Endothelial cell of umbilical vein (primary cell): Measurements from ENCODE around the gene NEB. TPM values are rescaled to one million over a fixed set of nuclear protein-coding genes. Genes with fewer than 3 reads are reported as not detected.

Experiments
- BruUV-seq: library from RNA; stranded (reverse); fragments of 400-500 nt; replicated peaks from 2 replicates; lab custom pipeline; 2021; lab: Mats Ljungman, UMichigan
- CTCF ChIA-PET: fragments of 300-600, 350-600 bp; sonication (Branson Sonifier 250); formaldehyde crosslinking; loops from one replicate; lab custom pipeline; 2021; ENCODE audit warnings: antibody characterized with exemption, inconsistent platforms; lab: Charles Lee
- POLR2A ChIA-PET: fragments of 300-600, 350-600 bp; sonication (Branson Sonifier 250); formaldehyde crosslinking; loops from one replicate; lab custom pipeline; 2021; ENCODE audit warnings: antibody characterized with exemption, inconsistent platforms; lab: Charles Lee
- DNase-seq: peaks from one replicate; pipeline ENCODE4 v3.0.0-alpha.2; 2011; ENCODE audit warnings: low read depth, low spot score
- FAIRE-seq: peaks from 2 replicates; lab custom pipeline; 2011; peaks lifted over from hg19 to GRCh38; lab: Jason Lieb, UNC
- H2AFZ ChIP-seq: 2 replicates; pipeline ENCODE4 v1.6.0; 2012; ENCODE audit warnings: low read depth, low read length, control low read depth, inconsistent platforms
- H3K27ac ChIP-seq: 2 replicates; pipeline ENCODE4 v1.5.1; 2011; ENCODE audit warnings: low read depth, mild to moderate bottlenecking, control low read depth, low read length, moderate library complexity; ENCODE audit not compliant: insufficient read depth
- H3K27me3 ChIP-seq, 2 experiments: 2 replicates each; pipeline versions ENCODE4 v1.6.0 to v1.6.1; 2011; ENCODE audit warnings: low read length in 2 of 2, mixed read lengths in 1 of 2; ENCODE audit not compliant: control insufficient read depth in 2 of 2, insufficient read depth in 2 of 2
- H3K36me3 ChIP-seq, 2 experiments: 2 replicates in 1 of 2; 3 replicates in 1 of 2; pipeline ENCODE4 v1.5.1; 2011; ENCODE audit warnings: low read length in 2 of 2, mild to moderate bottlenecking in 1 of 2, moderate library complexity in 1 of 2; ENCODE audit not compliant: control insufficient read depth in 2 of 2, insufficient read depth in 2 of 2; ENCODE audit errors: extremely low read depth in 1 of 2
- H3K4me1 ChIP-seq: 3 replicates; pipeline ENCODE4 v1.5.1; 2011; ENCODE audit warnings: mild to moderate bottlenecking, low read length; ENCODE audit not compliant: control insufficient read depth, insufficient read depth; ENCODE audit errors: extremely low read depth
- H3K4me2 ChIP-seq: 2 replicates; pipeline ENCODE4 v1.6.1; 2011; ENCODE audit warnings: low read length, control low read depth, mixed read lengths; ENCODE audit not compliant: insufficient read depth
- H3K4me3 ChIP-seq, 3 experiments: fragments of 200-600 bp in 1 of 3; sonication (generic), shearing (Covaris generic) in 1 of 3; replicated peaks in 1 of 3; 2 replicates each; pipeline ENCODE4 v1.5.1; 2011 to 2016; ENCODE audit warnings: control low read depth in 3 of 3, low read length in 3 of 3, mild to moderate bottlenecking in 2 of 3, inconsistent platforms in 1 of 3, low read depth in 1 of 3, moderate library complexity in 1 of 3; ENCODE audit not compliant: insufficient read depth in 1 of 3
- H3K79me2 ChIP-seq: 2 replicates; pipeline ENCODE4 v1.6.0; 2012; ENCODE audit warnings: low read length, inconsistent platforms; ENCODE audit not compliant: control insufficient read depth, insufficient read depth
- H3K9ac ChIP-seq: replicated peaks from 2 replicates; pipeline ENCODE3; 2011; ENCODE audit warnings: low read length, control low read depth; ENCODE audit not compliant: insufficient read depth; ENCODE audit errors: extremely low read depth
- H3K9me1 ChIP-seq: replicated peaks from 3 replicates; pipeline ENCODE4 v1.6.0; 2011; ENCODE audit warnings: mild to moderate bottlenecking, low read length; ENCODE audit not compliant: control insufficient read depth, insufficient read depth; ENCODE audit errors: extremely low read depth
- H3K9me3 ChIP-seq: replicated peaks from 2 replicates; pipeline ENCODE4 v1.5.1; 2012; ENCODE audit warnings: low read length, inconsistent platforms; ENCODE audit not compliant: control insufficient read depth, insufficient read depth
- H4K20me1 ChIP-seq: replicated peaks from 2 replicates; pipeline ENCODE3; 2011; ENCODE audit warnings: mild to moderate bottlenecking, low read length; ENCODE audit not compliant: control insufficient read depth, insufficient read depth; ENCODE audit errors: extremely low read depth
- CTCF ChIP-seq, 2 donors: IDR thresholded peaks; 1 replicate in 1 of 2; 2 replicates in 1 of 2; pipeline ENCODE4 v1.5.1; 2011; ENCODE audit warnings: low read length in 2 of 2, mild to moderate bottlenecking in 2 of 2, moderate library complexity in 2 of 2, control low read depth in 1 of 2, inconsistent platforms in 1 of 2, low read depth in 1 of 2; ENCODE audit not compliant: insufficient read depth in 1 of 2; ENCODE audit errors: extremely low read depth in 1 of 2
- EZH2 ChIP-seq: IDR thresholded peaks from 2 replicates; pipeline ENCODE4 v1.6.1; 2012; ENCODE audit warnings: borderline replicate concordance, low read depth, mild to moderate bottlenecking, moderate library complexity, low read length, inconsistent platforms; ENCODE audit not compliant: severe bottlenecking
- GATA2 ChIP-seq: IDR thresholded peaks from 2 replicates; pipeline ENCODE4 v1.7.0; 2011; ENCODE audit warnings: low read depth, mild to moderate bottlenecking, moderate library complexity, mixed read lengths, low read length; ENCODE audit not compliant: insufficient read length, insufficient read depth
- MAX ChIP-seq: IDR thresholded peaks from 2 replicates; pipeline ENCODE4 v1.6.1; 2011; ENCODE audit not compliant: insufficient read depth, insufficient read length
- POLR2A ChIP-seq: IDR thresholded peaks from 2 replicates; pipeline ENCODE4 v1.6.1; 2012; ENCODE audit warnings: low read depth, mild to moderate bottlenecking, control low read depth, low read length
- POLR2AphosphoS5 ChIP-seq: IDR thresholded peaks from 2 replicates; pipeline ENCODE4 v1.6.1; 2012; ENCODE audit warnings: low read depth, mild to moderate bottlenecking, control low read depth, low read length, moderate library complexity; ENCODE audit not compliant: insufficient read depth
- dilution Hi-C: fragments of 300-500 bp; cut with MboI; formaldehyde crosslinking; loops from one replicate; pipeline ENCODE4 v1.15.0; 2019; ENCODE audit warnings: low sequenced_read_pairs; ENCODE audit not compliant: extremely low pct_ligation_motif_present
- intact Hi-C: fragments of 100-400 bp; cut with micrococcal nuclease; formaldehyde crosslinking; loops from one replicate; pipeline ENCODE4 v1.10.0; 2022
- polyA plus RNA-seq, 4 experiments: library from polyadenylated mRNA; depleted of rRNA in 3 of 4; stranded (reverse) in 3 of 4; unstranded in 1 of 4; fragments of >200 nt; gene quantifications; 2 replicates each; pipeline versions ENCODE4 v1.2.1 to v1.2.3, GENCODE V29; 2011 to 2012; ENCODE audit warnings: missing spikeins in 1 of 4
- total RNA-seq: library from RNA; stranded (reverse); gene quantifications from 2 replicates; pipeline ENCODE4 v1.2.3, GENCODE V29; 2021

Gene NEB
- total and polyA plus RNA-seq, 2 donors (not counting 3 experiments of a cell fraction or from before 2014, with no cell fraction given) = 0.84 to 1.8 TPM

GRCh38 chr2:151638191-151638933, 95.9 kb downstream of the NEB start:
- H3K9me3 ChIP-seq = no peaks in the 10 kb centered on the region
- H3K4me3 ChIP-seq = no peak overlapping the region
- H3K79me2 ChIP-seq = no peaks in the 10 kb centered on the region
- H3K27me3 ChIP-seq = no peaks in the 10 kb centered on the region
- DNase-seq (peak; percentile 69), FAIRE-seq (peak; percentile 64)
- H3K9ac ChIP-seq = no peak overlapping the region
- peak overlapping the region; percentile 81 for H3K27ac ChIP-seq
- CTCF ChIA-PET = interaction anchor here (0.9 to 2.2 kb wide), 8 partner anchors 10 to 387 kb away, joined by 3 to 15 read pairs (median 4); no protein-coding TSS in a partner anchor
- intact Hi-C loops (loop anchor here (1.0 to 5.0 kb wide), 3 partner anchors 127 to 189 kb away; partner anchors contain the start of gene ARL5A), dilution Hi-C loops (no loop called here)
- H3K4me2 ChIP-seq = peak overlapping the region; percentile 41
- peak overlapping the region; percentile 24 for H2AFZ ChIP-seq
- TF ChIP-seq MAX (peak; percentile 37), CTCF (IDR thresholded peaks at IDR 0.05; ENCODE audit: extremely low read depth in 1 of 2, insufficient read depth in 1 of 2, low read depth in 1 of 2, low read length in 2 of 2) (no peak)
- no peaks in the 10 kb centered on the region for H4K20me1 ChIP-seq
- no peaks in the 10 kb centered on the region for H3K36me3 ChIP-seq
- H3K9me1 ChIP-seq = no peaks in the 10 kb centered on the region
- POLR2A ChIA-PET = no interaction called here
- BruUV-seq = no TSS peak
- peaks cover 22% of the 10 kb centered on the region for H3K4me1 ChIP-seq

DNA sequence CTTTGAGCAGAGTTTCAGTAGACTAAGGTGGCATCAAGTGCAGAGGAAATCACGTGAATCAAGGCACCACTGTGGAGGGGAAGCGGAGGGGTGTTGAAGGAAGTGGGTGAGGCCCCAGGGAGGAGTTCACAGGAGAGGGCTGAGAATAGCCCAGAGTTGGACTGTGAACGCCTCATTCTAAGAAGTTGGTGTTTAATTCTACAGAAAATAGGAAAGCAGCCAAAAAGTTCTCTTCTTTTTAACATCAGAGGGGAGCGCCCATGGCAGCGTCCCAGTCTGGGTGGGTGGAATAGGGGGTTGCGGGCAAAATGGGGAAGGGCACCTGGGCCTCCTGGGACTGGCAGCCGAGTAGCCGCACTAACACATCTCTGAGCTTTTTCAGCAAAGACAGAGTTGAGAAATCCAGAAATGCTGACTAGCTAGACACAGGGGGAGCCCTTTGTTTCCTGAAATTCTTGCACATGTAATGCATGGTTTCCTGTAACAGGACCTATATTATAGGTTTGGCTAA, 97.0 kb downstream of the NEB start:
- Histone ChIP-seq H3K79me2 (no peaks in the 10 kb centered on the region), H3K9ac (peak overlapping the region; percentile 49), H3K27me3 (no peaks in the 10 kb centered on the region), H3K4me2 (peak overlapping the region; percentile 41), H3K9me3 (no peaks in the 10 kb centered on the region), H4K20me1 (no peaks in the 10 kb centered on the region), H2AFZ (peak overlapping the region; percentile 81), H3K36me3 (no peaks in the 10 kb centered on the region), H3K4me3 (no peak overlapping the region), H3K4me1 (peaks cover 22% of the 10 kb centered on the region), H3K27ac (peak overlapping the region; percentile 81), H3K9me1 (no peaks in the 10 kb centered on the region)
- ChIA-PET CTCF (interaction anchor here (0.6 to 2.2 kb wide), 12 partner anchors 12 to 388 kb away, joined by 3 to 15 read pairs (median 4); no protein-coding TSS in a partner anchor), POLR2A (no interaction called here)
- DNase-seq = no peak
- BruUV-seq = no TSS peak
- dilution Hi-C loops (no loop called here), intact Hi-C loops (loop anchor here (1.0 to 5.0 kb wide), 4 partner anchors 18 to 367 kb away; partner anchors contain the start of gene ARL5A)
- FAIRE-seq = peak; percentile 92
- TF ChIP-seq POLR2AphosphoS5 (peak; percentile 27), GATA2 (no peak), EZH2 (no peak), POLR2A (peak; percentile 59)
